Vagina (tissue), 2 donors: ENCODE data around the gene MRTFA.

Experiments used
- CTCF ChIP-seq, 3 experiments: fragments of 450-650 bp in 2 of 3; fragments of 200-600 bp in 1 of 3; sonication (generic) in 1 of 3; IDR thresholded peaks; one replicate each; pipeline ENCODE4 v1.5.1; 2017 to 2019; ENCODE audit warnings: antibody characterized with exemption in 3 of 3, mild to moderate bottlenecking in 2 of 3, moderate library complexity in 2 of 3
- POLR2A ChIP-seq, 2 donors: fragments of 450-650 bp; IDR thresholded peaks; one replicate each; pipeline ENCODE4 v1.6.1; 2017; ENCODE audit warnings: antibody characterized with exemption in 2 of 2, mild to moderate bottlenecking in 2 of 2, moderate library complexity in 2 of 2
- POLR2AphosphoS5 ChIP-seq, 2 donors: sonication (generic); formaldehyde crosslinking; IDR thresholded peaks; one replicate each; pipeline ENCODE4 v1.9.0; 2017; ENCODE audit warnings: antibody characterized with exemption in 2 of 2, mild to moderate bottlenecking in 2 of 2, low read depth in 1 of 2; ENCODE audit not compliant: insufficient read depth in 1 of 2

- no peak for TF ChIP-seq CTCF (IDR thresholded peaks at IDR 0.05)
- TF ChIP-seq POLR2A (IDR thresholded peaks at IDR 0.05), result no peak
- TF ChIP-seq POLR2AphosphoS5 (IDR thresholded peaks at IDR 0.05; ENCODE audit: insufficient read depth in 1 of 2, low read depth in 1 of 2), result peak in 1 of 2 donors; percentile 16
These were observed 28.8 kb upstream of the MRTFA start for GRCh38 chr22:40665312-40665711.
